Gastroesophageal sphincter (tissue), 4 donors: ENCODE results near the gene RAD51B. TPM values are rescaled to one million over a fixed set of nuclear protein-coding genes. Genes with fewer than 3 reads are reported as not detected.
A peak's percentile ranks its signal among the peaks of the same experiment; 100 is the strongest.

ENCODE experiments used
- ATAC-seq: fragments of 150-250 bp; one replicate; pipeline ENCODE4 v1.9.1; 2016; ENCODE audit warnings: mild to moderate bottlenecking, moderate library complexity
- H3K27ac ChIP-seq, 4 donors: fragments of 200-600 bp; sonication (generic) in 3 of 4; 1 replicate in 3 of 4; 2 replicates in 1 of 4; pipeline ENCODE4 v1.5.1; 2016 to 2019
- H3K27me3 ChIP-seq: fragments of 200-600 bp; sonication (generic); one replicate; pipeline ENCODE4 v1.5.1; 2019
- H3K36me3 ChIP-seq, 2 donors: fragments of 200-600 bp; sonication (generic); one replicate each; pipeline ENCODE4 v1.5.1; 2019; ENCODE audit warnings: control low read depth in 1 of 2
- H3K4me1 ChIP-seq, 3 donors: fragments of 200-600 bp; sonication (generic); 1 replicate in 2 of 3; 2 replicates in 1 of 3; pipeline ENCODE4 v1.5.1; 2016 to 2019; ENCODE audit warnings: control low read depth in 2 of 3
- H3K4me3 ChIP-seq, 2 donors: fragments of 200-600 bp; sonication (generic); one replicate each; pipeline ENCODE4 v1.5.1; 2019; ENCODE audit warnings: mild to moderate bottlenecking in 1 of 2, moderate library complexity in 1 of 2
- H3K9me3 ChIP-seq, 3 donors: fragments of 200-600 bp; sonication (generic); one replicate each; pipeline ENCODE4 v1.5.1; 2017 to 2019; ENCODE audit warnings: control low read depth in 2 of 3
- CTCF ChIP-seq, 4 experiments: fragments of 200-600 bp in 2 of 4; fragments of 450-650 bp in 2 of 4; sonication (generic) in 1 of 4; IDR thresholded peaks; one replicate each; pipeline ENCODE4 v1.5.1; 2017 to 2019; ENCODE audit warnings: antibody characterized with exemption in 4 of 4, mild to moderate bottlenecking in 2 of 4, moderate library complexity in 2 of 4
- EP300 ChIP-seq: sonication (generic); formaldehyde crosslinking; IDR thresholded peaks from one replicate; pipeline ENCODE4 v1.6.1; 2017; ENCODE audit warnings: antibody characterized with exemption, mild to moderate bottlenecking
- POLR2A ChIP-seq, 2 donors: fragments of 450-650 bp; IDR thresholded peaks; one replicate each; pipeline ENCODE4 v1.6.1; 2017; ENCODE audit warnings: antibody characterized with exemption in 2 of 2, mild to moderate bottlenecking in 2 of 2, moderate library complexity in 1 of 2
- POLR2AphosphoS5 ChIP-seq: sonication (generic); formaldehyde crosslinking; IDR thresholded peaks from one replicate; pipeline ENCODE4 v1.6.1; 2017; ENCODE audit warnings: antibody characterized with exemption
- WGBS, 2 donors: methylation state at CpG; one replicate each; pipeline ENCODE4 v1.1.5; 2018; ENCODE audit warnings: low coverage in 1 of 2; 5-methylcytosine and 5-hydroxymethylcytosine counted together
- total RNA-seq, 4 donors: library from RNA; depleted of rRNA; stranded (reverse); fragments of >200 nt; gene quantifications; one replicate each; pipeline ENCODE4 v1.1.0, GENCODE V29; 2016

Gene RAD51B
- total RNA-seq, 4 donors from 2014 or later: 5.1 to 7.0 (median 6.0) TPM

- TF ChIP-seq POLR2A (IDR thresholded peaks at IDR 0.05) (no peak), POLR2AphosphoS5 (peak; percentile 54)
- peak; percentile 38 for ATAC-seq
- H3K27me3 ChIP-seq: no peaks in the 10 kb centered on the region
- peaks cover 0 to 54% (median 18%) of the 10 kb centered on the region in 3 donors for H3K4me1 ChIP-seq
- peak overlapping the region in 1 of 4 donors; percentile 38 for H3K27ac ChIP-seq
- H3K4me3 ChIP-seq: no peak overlapping the region
- 78 to 83% methylated on average over 13 to 14 of the region's 14 CpGs for WGBS, 2 donors
- no peaks in the 10 kb centered on the region for H3K9me3 ChIP-seq
- H3K36me3 ChIP-seq: no peaks in the 10 kb centered on the region
Measured at GRCh38 chr14:68692916-68693771, 873.6 kb downstream of the RAD51B start.

GRCh38 chr14:68693926-68694325 is 874.3 kb downstream of the RAD51B start:
- 65% methylated on average over 2 of the region's 2 CpGs; no CpG with 5 or more reads in 1 of the 2 donors for WGBS, 2 donors
- H3K9me3 ChIP-seq: no peaks in the 10 kb centered on the region
- TF ChIP-seq POLR2A (IDR thresholded peaks at IDR 0.05): no peak
- no peak for TF ChIP-seq EP300
- no peak for TF ChIP-seq POLR2AphosphoS5
- TF ChIP-seq CTCF (IDR thresholded peaks at IDR 0.05): no peak
- peaks cover 0 to 46% (median 14%) of the 10 kb centered on the region in 3 donors for H3K4me1 ChIP-seq
- ATAC-seq: no peak
- H3K27ac ChIP-seq: peak overlapping the region in 1 of 4 donors; percentile 38
- H3K4me3 ChIP-seq: no peak overlapping the region
- no peaks in the 10 kb centered on the region for H3K36me3 ChIP-seq
- H3K27me3 ChIP-seq: no peaks in the 10 kb centered on the region

- ATAC-seq: no peak
- Histone ChIP-seq H3K4me1 (peaks cover 0 to 38% (median 6%) of the 10 kb centered on the region in 3 donors), H3K9me3 (no peaks in the 10 kb centered on the region), H3K36me3 (no peaks in the 10 kb centered on the region), H3K27me3 (no peaks in the 10 kb centered on the region), H3K27ac (peak overlapping the region in 2 of 4 donors; percentile 7 to 20), H3K4me3 (no peak overlapping the region)
- no peak for TF ChIP-seq CTCF (IDR thresholded peaks at IDR 0.05)
- TF ChIP-seq POLR2A (IDR thresholded peaks at IDR 0.05): no peak
- no peak for TF ChIP-seq POLR2AphosphoS5
- no peak for TF ChIP-seq EP300
- WGBS, 2 donors: 71 to 80% methylated on average over 2 to 3 of the region's 7 CpGs
Measured at GRCh38 chr14:68694516-68695235, 875.1 kb downstream of the RAD51B start.

- Histone ChIP-seq H3K9me3 (no peaks in the 10 kb centered on the region), H3K36me3 (no peaks in the 10 kb centered on the region), H3K4me3 (no peak overlapping the region), H3K27me3 (no peaks in the 10 kb centered on the region), H3K4me1 (peaks cover 0 to 32% (median 6%) of the 10 kb centered on the region in 3 donors), H3K27ac (peak overlapping the region in 2 of 4 donors; percentile 11 to 20)
- TF ChIP-seq EP300: no peak
- no peak for TF ChIP-seq POLR2A (IDR thresholded peaks at IDR 0.05)
- no peak for TF ChIP-seq POLR2AphosphoS5
- TF ChIP-seq CTCF (IDR thresholded peaks at IDR 0.05): no peak
- WGBS, 2 donors: 41 to 52% methylated on average over 5 to 7 of the region's 7 CpGs
- peak; percentile 86 for ATAC-seq
Measured at GRCh38 chr14:68695326-68695768, 875.8 kb downstream of the RAD51B start.

- no peak for ATAC-seq
- Histone ChIP-seq H3K27ac (peak overlapping the region in 2 of 4 donors; percentile 11 to 14), H3K9me3 (no peaks in the 10 kb centered on the region), H3K4me1 (peaks cover 0 to 27% (median 6%) of the 10 kb centered on the region in 3 donors), H3K4me3 (no peak overlapping the region), H3K27me3 (no peaks in the 10 kb centered on the region), H3K36me3 (no peaks in the 10 kb centered on the region)
- 60% methylated on average over 1 of the region's 2 CpGs; no CpG with 5 or more reads in 1 of the 2 donors for WGBS, 2 donors
- TF ChIP-seq POLR2A (IDR thresholded peaks at IDR 0.05): no peak
- no peak for TF ChIP-seq POLR2AphosphoS5
- no peak for TF ChIP-seq CTCF (IDR thresholded peaks at IDR 0.05)
- no peak for TF ChIP-seq EP300
Measured at GRCh38 chr14:68695856-68696255, 876.3 kb downstream of the RAD51B start.
